Stomach (tissue), 19 donors: ENCODE measurements around the gene STS. TPM values are rescaled to one million over a fixed set of nuclear protein-coding genes. Genes with fewer than 3 reads are reported as not detected.

Source experiments
- DNase-seq, 2 donors: peaks; one replicate each; pipeline versions ENCODE4 v3.0.0 to v3.0.0-alpha.2; 2013 to 2019
- H3K27ac ChIP-seq, 5 donors: fragments of 200-600 bp in 4 of 5; sonication (generic) in 4 of 5; one replicate each; pipeline ENCODE4 v1.5.1; 2013 to 2019; ENCODE audit warnings: mild to moderate bottlenecking in 1 of 5, moderate library complexity in 1 of 5
- H3K27me3 ChIP-seq, 3 donors: fragments of 200-600 bp; sonication (generic); one replicate each; pipeline ENCODE4 v1.5.1; 2017 to 2019; ENCODE audit warnings: mixed run types in 1 of 3
- H3K36me3 ChIP-seq, 4 donors: fragments of 200-600 bp; sonication (generic); 1 replicate in 3 of 4; 2 replicates in 1 of 4; pipeline ENCODE4 v1.5.1; 2016 to 2019
- H3K4me1 ChIP-seq, 4 donors: fragments of 200-600 bp; sonication (generic); one replicate each; pipeline ENCODE4 v1.5.1; 2016 to 2019
- H3K4me3 ChIP-seq, 4 donors: fragments of 200-600 bp; sonication (generic) in 3 of 4; one replicate each; pipeline ENCODE4 v1.5.1; 2016 to 2019; ENCODE audit warnings: mild to moderate bottlenecking in 1 of 4
- H3K9me3 ChIP-seq, 4 donors: fragments of 200-600 bp; sonication (generic); one replicate each; pipeline ENCODE4 v1.5.1; 2016 to 2019
- EP300 ChIP-seq: sonication (generic); formaldehyde crosslinking; IDR thresholded peaks from one replicate; pipeline ENCODE4 v1.6.1; 2017; ENCODE audit warnings: antibody characterized with exemption
- POLR2A ChIP-seq, 4 donors: fragments of 450-650 bp; IDR thresholded peaks; one replicate each; pipeline ENCODE4 v1.6.1; 2016; ENCODE audit warnings: antibody characterized with exemption in 4 of 4, control low read depth in 2 of 4, mild to moderate bottlenecking in 1 of 4, moderate library complexity in 1 of 4
- POLR2AphosphoS5 ChIP-seq, 3 donors: sonication (generic); formaldehyde crosslinking; IDR thresholded peaks; one replicate each; pipeline ENCODE4 v1.6.1; 2016; ENCODE audit warnings: antibody characterized with exemption in 3 of 3
- WGBS, 5 donors: extraction: QIAGEN DNeasy Blood & Tissue Kit in 3 of 5; methylation state at CpG; one replicate each; pipeline versions ENCODE4 v1.1.5 to v1.1.7; 2013 to 2018; 5-methylcytosine and 5-hydroxymethylcytosine counted together
- intact Hi-C: fragments of 100-400 bp; cut with DNase I; formaldehyde crosslinking; loops from one replicate; pipeline ENCODE4 v1.15.1; 2023; ENCODE audit warnings: low total_unique reads
- long read RNA-seq, 10 donors: transcript quantifications; one replicate each; lab custom pipeline, GENCODE V29; 2026
- polyA plus RNA-seq, 3 donors: library from polyadenylated mRNA; stranded (reverse); fragments of 200-250 nt; gene quantifications; one replicate each; pipeline ENCODE4 v1.2.3, GENCODE V29; 2013
- total RNA-seq, 5 donors: library from RNA; depleted of rRNA; stranded (reverse); fragments of >200 nt; gene quantifications; one replicate each; pipeline versions ENCODE4 v1.1.0 to v1.2.3, GENCODE V29; 2014 to 2016
- TF ChIP-seq, protein P1 (sequence below), 7 experiments: fragments of 450-650 bp in 4 of 7; fragments of 200-600 bp in 3 of 7; sonication (generic) in 3 of 7; IDR thresholded peaks; one replicate each; pipeline ENCODE4 v1.5.1; 2016 to 2019; ENCODE audit warnings: antibody characterized with exemption in 7 of 7, control low read depth in 2 of 7, mild to moderate bottlenecking in 1 of 7
- donor health status: healthy with polysubstance abuse.
- donor health status: Bipolar disorder and iron deficiency.
- donor health status: healthy.

STS gene, protein sequence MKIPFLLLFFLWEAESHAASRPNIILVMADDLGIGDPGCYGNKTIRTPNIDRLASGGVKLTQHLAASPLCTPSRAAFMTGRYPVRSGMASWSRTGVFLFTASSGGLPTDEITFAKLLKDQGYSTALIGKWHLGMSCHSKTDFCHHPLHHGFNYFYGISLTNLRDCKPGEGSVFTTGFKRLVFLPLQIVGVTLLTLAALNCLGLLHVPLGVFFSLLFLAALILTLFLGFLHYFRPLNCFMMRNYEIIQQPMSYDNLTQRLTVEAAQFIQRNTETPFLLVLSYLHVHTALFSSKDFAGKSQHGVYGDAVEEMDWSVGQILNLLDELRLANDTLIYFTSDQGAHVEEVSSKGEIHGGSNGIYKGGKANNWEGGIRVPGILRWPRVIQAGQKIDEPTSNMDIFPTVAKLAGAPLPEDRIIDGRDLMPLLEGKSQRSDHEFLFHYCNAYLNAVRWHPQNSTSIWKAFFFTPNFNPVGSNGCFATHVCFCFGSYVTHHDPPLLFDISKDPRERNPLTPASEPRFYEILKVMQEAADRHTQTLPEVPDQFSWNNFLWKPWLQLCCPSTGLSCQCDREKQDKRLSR
- total RNA-seq: 10 to 100 TPM in 2 of 5 donors, 1 to 10 TPM in 3; 2.3 to 13.4 (median 9.4) TPM
- 1 to 10 TPM; 2.1 to 7.8 (median 5.4) TPM for polyA plus RNA-seq
- long read RNA-seq, donor 1: 0 reads
- long read RNA-seq, donor 2: 0 reads
- long read RNA-seq, donor 3: 0 reads
- long read RNA-seq, donor 4: 0 reads
- long read RNA-seq, donor 5: 0 reads
- long read RNA-seq, donor 6: 0 reads
- long read RNA-seq, donor 7: 0 reads
- long read RNA-seq, donor 8: 0 reads
- long read RNA-seq, donor 9: 0 reads
- long read RNA-seq, donor 10: 0 reads

DNA sequence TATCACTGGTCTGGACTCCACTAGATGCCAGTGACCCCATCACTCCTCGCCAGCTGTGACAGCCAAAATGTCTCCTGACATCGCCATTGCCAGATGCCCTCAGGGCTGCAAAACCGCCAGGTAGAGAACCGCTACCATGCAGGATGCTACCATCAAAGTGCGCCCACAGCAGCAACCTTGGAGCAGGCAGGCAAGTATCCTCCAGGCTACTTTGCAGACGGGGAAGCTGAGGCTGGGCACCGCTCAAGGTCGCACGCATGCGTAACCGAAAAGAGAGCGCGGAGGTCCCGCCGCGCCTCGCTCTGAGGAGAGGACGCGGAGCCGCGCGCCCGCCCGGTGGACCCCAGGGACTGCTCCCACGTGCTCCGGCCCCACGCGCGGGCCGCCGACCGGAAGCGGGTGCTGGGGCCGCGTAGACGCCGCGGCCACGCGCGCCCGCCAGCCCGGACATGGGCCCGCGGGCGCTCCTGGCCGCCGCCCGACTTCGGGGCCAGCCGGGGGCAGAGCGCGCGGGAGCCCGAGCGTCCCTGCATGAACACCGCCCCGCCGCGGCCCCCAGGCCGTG, at the start of gene STS:
Gene STS, plus strand, starts transcription at position 300 of the 565 bp plus-strand sequence. CDS start 105,488 bp downstream, outside the sequence.
- peak in 1 of 2 donors; percentile 49 for DNase-seq
- Histone ChIP-seq H3K4me3 (peak within 1 kb of the TSS; percentile 69 to 95 (median 76)), H3K9me3 (no peaks in the 10 kb centered on the region), H3K4me1 (peaks cover 0 to 31% (median 15%) of the 10 kb centered on the region in 4 donors), H3K27ac (peak within 1 kb of the TSS; percentile 83 to 94 (median 92)), H3K36me3 (no peaks in the 10 kb centered on the region), H3K27me3 (no peaks in the 10 kb centered on the region)
- intact Hi-C loops: no loop called here
- 0 to 1% (median 0%) methylated on average over 2 to 56 of the region's 61 CpGs for WGBS, 5 donors
- TF ChIP-seq POLR2AphosphoS5 (IDR thresholded peaks at IDR 0.05) (peak in 1 of 3 donors; percentile 26), POLR2A (IDR thresholded peaks at IDR 0.05) (no peak)

DNA sequence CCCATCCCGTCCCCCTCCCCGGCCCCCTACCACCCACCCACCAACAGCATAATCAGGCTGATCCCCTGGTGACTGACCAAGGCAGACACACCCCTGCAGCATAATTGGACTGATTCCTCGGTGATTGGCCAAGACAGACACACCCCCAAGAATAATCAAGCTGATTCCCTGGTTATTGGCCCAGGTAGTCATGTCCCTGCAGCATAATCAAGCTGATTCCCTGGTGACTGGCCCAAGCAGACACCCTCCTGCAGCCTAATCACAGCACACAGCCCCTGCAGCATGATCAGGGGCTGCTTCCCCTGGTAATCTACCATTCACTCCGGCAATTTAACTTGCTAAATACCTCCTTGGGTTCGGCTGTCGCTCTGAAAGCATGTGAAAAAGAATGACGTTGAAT, 47.5 kb upstream of the STS start:
- H3K4me1 ChIP-seq: peaks cover 0 to 6% (median 0%) of the 10 kb centered on the region in 4 donors
- no peaks in the 10 kb centered on the region for H3K27me3 ChIP-seq
- H3K36me3 ChIP-seq: peaks cover 0 to 41% (median 22%) of the 10 kb centered on the region in 4 donors
- TF ChIP-seq POLR2A (IDR thresholded peaks at IDR 0.05) (no peak), POLR2AphosphoS5 (IDR thresholded peaks at IDR 0.05) (no peak), EP300 (no peak)
- TF ChIP-seq, protein P1, sequence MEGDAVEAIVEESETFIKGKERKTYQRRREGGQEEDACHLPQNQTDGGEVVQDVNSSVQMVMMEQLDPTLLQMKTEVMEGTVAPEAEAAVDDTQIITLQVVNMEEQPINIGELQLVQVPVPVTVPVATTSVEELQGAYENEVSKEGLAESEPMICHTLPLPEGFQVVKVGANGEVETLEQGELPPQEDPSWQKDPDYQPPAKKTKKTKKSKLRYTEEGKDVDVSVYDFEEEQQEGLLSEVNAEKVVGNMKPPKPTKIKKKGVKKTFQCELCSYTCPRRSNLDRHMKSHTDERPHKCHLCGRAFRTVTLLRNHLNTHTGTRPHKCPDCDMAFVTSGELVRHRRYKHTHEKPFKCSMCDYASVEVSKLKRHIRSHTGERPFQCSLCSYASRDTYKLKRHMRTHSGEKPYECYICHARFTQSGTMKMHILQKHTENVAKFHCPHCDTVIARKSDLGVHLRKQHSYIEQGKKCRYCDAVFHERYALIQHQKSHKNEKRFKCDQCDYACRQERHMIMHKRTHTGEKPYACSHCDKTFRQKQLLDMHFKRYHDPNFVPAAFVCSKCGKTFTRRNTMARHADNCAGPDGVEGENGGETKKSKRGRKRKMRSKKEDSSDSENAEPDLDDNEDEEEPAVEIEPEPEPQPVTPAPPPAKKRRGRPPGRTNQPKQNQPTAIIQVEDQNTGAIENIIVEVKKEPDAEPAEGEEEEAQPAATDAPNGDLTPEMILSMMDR (IDR thresholded peaks at IDR 0.05): no peak
- peak overlapping the region in 1 of 5 donors; percentile 13 for H3K27ac ChIP-seq
- intact Hi-C loops: no loop called here
- DNase-seq: no peak
- no peak overlapping the region for H3K4me3 ChIP-seq
- H3K9me3 ChIP-seq: no peaks in the 10 kb centered on the region
- 89 to 97% (median 90%) methylated on average over 6 to 7 of the region's 7 CpGs for WGBS, 5 donors

DNA sequence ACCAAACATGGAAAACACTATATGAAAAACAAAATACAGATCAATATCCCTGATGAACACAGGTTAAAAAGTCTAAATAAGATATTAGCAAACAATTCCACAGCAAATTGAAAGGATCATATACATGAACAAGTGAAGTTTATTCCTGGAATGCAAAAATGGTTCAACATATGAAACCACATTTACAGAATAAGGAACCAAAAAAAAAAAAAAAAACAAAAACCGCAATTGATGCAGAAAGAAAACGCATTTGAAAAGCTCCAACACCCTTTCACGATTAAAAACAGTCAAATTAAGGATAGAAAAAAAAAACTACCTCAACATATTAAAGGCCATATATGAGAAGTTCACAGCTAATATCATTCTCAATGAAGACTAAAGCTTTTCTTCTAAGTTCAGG, 45.4 kb upstream of the STS start:
- intact Hi-C loops: no loop called here
- TF ChIP-seq EP300: no peak
- no peak for TF ChIP-seq POLR2AphosphoS5 (IDR thresholded peaks at IDR 0.05)
- no peak for TF ChIP-seq POLR2A (IDR thresholded peaks at IDR 0.05)
- TF ChIP-seq, protein P1 (IDR thresholded peaks at IDR 0.05): no peak
- WGBS, 5 donors: 63 to 100% (median 92%) methylated on average over 3 of the region's 3 CpGs

DNA sequence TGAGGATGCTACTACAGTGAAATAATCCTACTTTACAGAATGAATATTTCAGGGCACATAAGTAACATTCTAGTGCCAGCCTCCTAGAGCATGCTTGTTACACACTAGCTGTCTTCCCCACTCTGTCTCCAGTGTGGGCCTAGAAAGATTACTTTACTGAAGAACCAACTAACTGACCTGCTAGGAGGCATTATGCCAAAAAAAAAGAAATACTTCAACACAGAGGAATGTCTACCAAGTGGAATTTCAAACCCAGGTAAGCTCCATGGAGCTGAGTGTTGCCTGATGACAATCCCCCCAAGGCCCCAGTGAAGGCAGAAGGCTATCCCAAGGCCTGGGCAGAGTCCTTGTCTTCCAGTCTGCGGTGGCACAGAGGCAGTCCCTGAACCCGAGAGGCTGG, 40.9 kb upstream of the STS start:
- no peak for DNase-seq
- TF ChIP-seq EP300: no peak
- TF ChIP-seq POLR2AphosphoS5 (IDR thresholded peaks at IDR 0.05): no peak
- TF ChIP-seq, protein P1 (IDR thresholded peaks at IDR 0.05): no peak
- TF ChIP-seq POLR2A (IDR thresholded peaks at IDR 0.05): no peak
- Histone ChIP-seq H3K9me3 (no peaks in the 10 kb centered on the region), H3K4me3 (no peak overlapping the region), H3K27me3 (no peaks in the 10 kb centered on the region), H3K27ac (no peak overlapping the region), H3K36me3 (peaks cover 0 to 39% (median 15%) of the 10 kb centered on the region in 4 donors), H3K4me1 (peaks cover 0 to 29% (median 11%) of the 10 kb centered on the region in 4 donors)
- intact Hi-C loops: no loop called here
- 83 to 100% (median 95%) methylated on average over 2 of the region's 2 CpGs for WGBS, 5 donors

More for the DNA sequence above, 45.4 kb upstream of the STS start:
- DNase-seq: no peak
- Histone ChIP-seq H3K36me3 (peaks cover 0 to 44% (median 24%) of the 10 kb centered on the region in 4 donors), H3K4me1 (peaks cover 0 to 6% (median 0%) of the 10 kb centered on the region in 4 donors), H3K27me3 (no peaks in the 10 kb centered on the region), H3K27ac (no peak overlapping the region), H3K9me3 (no peaks in the 10 kb centered on the region), H3K4me3 (no peak overlapping the region)
